K562 (cell line): Measurements from ENCODE around the gene SCART1. TPM values are rescaled to one million over a fixed set of nuclear protein-coding genes. Genes with fewer than 3 reads are reported as not detected.
A peak's percentile ranks its signal among the peaks of the same experiment; 100 is the strongest.

Experiments used
- ATAC-seq: fragments of 200-7000 bp; cut with Tn5 transposase; 3 replicates; pipeline ENCODE4 v1.9.1; 2020; ENCODE audit warnings: moderate library complexity
- BruUV-seq: library from RNA; stranded (reverse); fragments of 400-500 nt; replicated peaks from 2 replicates; lab custom pipeline; 2021; lab: Mats Ljungman, UMichigan
- CTCF ChIA-PET: fragments of 300-600 bp; formaldehyde crosslinking; extraction: SDS; loops from one replicate; lab custom pipeline; 2021; ENCODE audit warnings: low intra/inter-chr PET ratio; lab: Yijun Ruan, JAX
- POLR2A ChIA-PET: fragments of 300-600, 350-650 bp; sonication (Branson Sonifier 250); formaldehyde crosslinking; extraction: SDS; loops from one replicate; lab custom pipeline; 2021; ENCODE audit warnings: antibody characterized with exemption, inconsistent platforms; lab: Yijun Ruan, JAX
- DNase-seq, 4 experiments: peaks; one replicate each; pipeline versions ENCODE4 v3.0.0 to v3.0.0-alpha.2; 2011 to 2018; ENCODE audit warnings: low spot score in 3 of 4, mixed read lengths in 3 of 4; ENCODE audit errors: extremely low read depth in 1 of 4
- FAIRE-seq: peaks from 2 replicates; lab custom pipeline; 2011; peaks lifted over from hg19 to GRCh38; lab: Jason Lieb, UNC
- H2AFZ ChIP-seq: 2 replicates; pipeline ENCODE4 v1.6.0; 2011; ENCODE audit warnings: low read depth, low read length, control low read depth, inconsistent platforms
- H3K27ac ChIP-seq: fragments of 200-600 bp; 3 replicates; pipeline ENCODE4 v1.8.0; 2011; ENCODE audit warnings: low read depth, mild to moderate bottlenecking, control low read depth, inconsistent platforms, low read length, moderate library complexity, mixed read lengths; ENCODE audit errors: extremely low read depth
- H3K27me3 ChIP-seq, 2 experiments: fragments of 300-600 bp in 1 of 2; 2 replicates in 1 of 2; 3 replicates in 1 of 2; pipeline versions ENCODE4 v1.6.0 to v1.8.0; 2011; ENCODE audit warnings: inconsistent platforms in 2 of 2, low read length in 2 of 2, mild to moderate bottlenecking in 1 of 2, mixed read lengths in 1 of 2, moderate library complexity in 1 of 2; ENCODE audit not compliant: control insufficient read depth in 2 of 2, insufficient read depth in 2 of 2
- H3K36me3 ChIP-seq: fragments of 300-600 bp; 3 replicates; pipeline ENCODE4 v1.8.0; 2011; ENCODE audit warnings: mild to moderate bottlenecking, low read length, inconsistent platforms; ENCODE audit not compliant: control insufficient read depth, insufficient read depth
- H3K4me1 ChIP-seq, 2 experiments: fragments of 200-600 bp in 1 of 2; replicated peaks in 1 of 2; 2 replicates in 1 of 2; 3 replicates in 1 of 2; pipeline versions ENCODE4 v1.5.1 to v1.8.0; 2011; ENCODE audit warnings: inconsistent platforms in 2 of 2, low read length in 2 of 2, mild to moderate bottlenecking in 1 of 2, mixed read lengths in 1 of 2, moderate library complexity in 1 of 2; ENCODE audit not compliant: control insufficient read depth in 2 of 2, insufficient read depth in 2 of 2
- H3K4me2 ChIP-seq: 2 replicates; pipeline ENCODE4 v1.6.1; 2011; ENCODE audit warnings: low read length, control low read depth, inconsistent platforms, mixed read lengths; ENCODE audit not compliant: insufficient read depth
- H3K4me3 ChIP-seq: fragments of 200-600 bp; sonication (generic), shearing (Covaris generic); 2 replicates; pipeline ENCODE4 v1.5.1; 2016; ENCODE audit warnings: control low read depth, inconsistent platforms
- H3K79me2 ChIP-seq: fragments of 200-600 bp; 3 replicates; pipeline ENCODE4 v1.8.0; 2011; ENCODE audit warnings: low read length, inconsistent platforms; ENCODE audit not compliant: control insufficient read depth, insufficient read depth
- H3K9ac ChIP-seq, 2 experiments: 2 replicates each; pipeline versions ENCODE4 v1.6.0 to v1.6.1; 2011; ENCODE audit warnings: low read depth in 2 of 2, low read length in 2 of 2, control low read depth in 1 of 2, inconsistent platforms in 1 of 2, mild to moderate bottlenecking in 1 of 2, mixed read lengths in 1 of 2; ENCODE audit not compliant: insufficient read depth in 1 of 2
- H3K9me1 ChIP-seq: one replicate; pipeline ENCODE4 v1.6.0; 2011; ENCODE audit warnings: inconsistent platforms, mild to moderate bottlenecking, low read length, moderate library complexity; ENCODE audit not compliant: control insufficient read depth, insufficient read depth
- H3K9me3 ChIP-seq: replicated peaks from 2 replicates; pipeline ENCODE4 v1.5.1; 2011; ENCODE audit warnings: low read depth, low read length, inconsistent platforms; ENCODE audit not compliant: control insufficient read depth, insufficient read depth
- H4K20me1 ChIP-seq: replicated peaks from 2 replicates; pipeline ENCODE4 v1.6.1; 2011; ENCODE audit warnings: low read length, inconsistent platforms, mixed read lengths; ENCODE audit not compliant: control insufficient read depth, insufficient read depth
- LEF1 ChIP-seq: fragments of 450-650 bp; IDR thresholded peaks from 2 replicates; pipeline ENCODE4 v1.6.1; 2016; ENCODE audit warnings: mild to moderate bottlenecking
- NR2C1 ChIP-seq, 2 experiments: fragments of 450-650 bp; IDR thresholded peaks; 2 replicates each; pipeline ENCODE4 v1.6.1; 2017; ENCODE audit warnings: mild to moderate bottlenecking in 2 of 2, antibody characterized with exemption in 1 of 2, inconsistent platforms in 1 of 2, missing compliant biosample characterization in 1 of 2, missing genetic modification characterization in 1 of 2
- RBFOX2 ChIP-seq: fragments of 200-400 bp; formaldehyde crosslinking; IDR thresholded peaks from 2 replicates; pipeline ENCODE4 v1.6.1; 2017; ENCODE audit warnings: low read depth, mild to moderate bottlenecking, low read length, moderate library complexity
- WGBS: fragments of 100-300 bp; shearing (Covaris generic); methylation state at CpG from one replicate; pipeline ENCODE4 v1.1.6; 2016; ENCODE audit warnings: low coverage, mixed read lengths; ENCODE audit not compliant: insufficient coverage; ENCODE audit errors: missing lambda C conversion rate; 5-methylcytosine and 5-hydroxymethylcytosine counted together
- in situ Hi-C: fragments of 300-500 bp; cut with MboI; formaldehyde crosslinking; loops from 4 replicates; pipeline ENCODE4 v1.15.0; 2018; ENCODE audit warnings: inconsistent platforms, mixed read lengths
- intact Hi-C: fragments of 100-400 bp; cut with micrococcal nuclease; formaldehyde crosslinking; loops from 2 replicates; pipeline ENCODE4 v1.14.2; 2022
- polyA plus RNA-seq, 8 experiments: library from polyadenylated mRNA; depleted of rRNA in 4 of 8; stranded (reverse) in 5 of 8; unstranded in 3 of 8; fragments of >200 nt; fragmentation: Nextera tagmentation in 2 of 8; fragmentation: Illumina TruSeq in 1 of 8; extraction: Ambion mirVana in 2 of 8; extraction: Trizol in 1 of 8; gene quantifications; 2 replicates each; pipeline versions ENCODE4 v1.2.1 to v1.2.3, GENCODE V29; 2011 to 2014; ENCODE audit warnings: inconsistent platforms in 1 of 8, missing spikeins in 1 of 8
- total RNA-seq, 7 experiments: library from RNA; depleted of rRNA in 6 of 7; stranded (reverse); fragments of >200 nt in 6 of 7; fragmentation: Illumina TruSeq in 2 of 7; extraction: Trizol in 2 of 7; gene quantifications; 2 replicates each; pipeline versions ENCODE4 v1.2.1 to v1.2.3, GENCODE V29; 2011 to 2021; ENCODE audit warnings: low replicate concordance in 1 of 7

SCART1 gene
- total and polyA plus RNA-seq, 9 of the 15 experiments (the other 6 are each of a cell fraction or from before 2014, with no cell fraction given), result 0.18 to 6.5 (median 4.5) TPM

DNA sequence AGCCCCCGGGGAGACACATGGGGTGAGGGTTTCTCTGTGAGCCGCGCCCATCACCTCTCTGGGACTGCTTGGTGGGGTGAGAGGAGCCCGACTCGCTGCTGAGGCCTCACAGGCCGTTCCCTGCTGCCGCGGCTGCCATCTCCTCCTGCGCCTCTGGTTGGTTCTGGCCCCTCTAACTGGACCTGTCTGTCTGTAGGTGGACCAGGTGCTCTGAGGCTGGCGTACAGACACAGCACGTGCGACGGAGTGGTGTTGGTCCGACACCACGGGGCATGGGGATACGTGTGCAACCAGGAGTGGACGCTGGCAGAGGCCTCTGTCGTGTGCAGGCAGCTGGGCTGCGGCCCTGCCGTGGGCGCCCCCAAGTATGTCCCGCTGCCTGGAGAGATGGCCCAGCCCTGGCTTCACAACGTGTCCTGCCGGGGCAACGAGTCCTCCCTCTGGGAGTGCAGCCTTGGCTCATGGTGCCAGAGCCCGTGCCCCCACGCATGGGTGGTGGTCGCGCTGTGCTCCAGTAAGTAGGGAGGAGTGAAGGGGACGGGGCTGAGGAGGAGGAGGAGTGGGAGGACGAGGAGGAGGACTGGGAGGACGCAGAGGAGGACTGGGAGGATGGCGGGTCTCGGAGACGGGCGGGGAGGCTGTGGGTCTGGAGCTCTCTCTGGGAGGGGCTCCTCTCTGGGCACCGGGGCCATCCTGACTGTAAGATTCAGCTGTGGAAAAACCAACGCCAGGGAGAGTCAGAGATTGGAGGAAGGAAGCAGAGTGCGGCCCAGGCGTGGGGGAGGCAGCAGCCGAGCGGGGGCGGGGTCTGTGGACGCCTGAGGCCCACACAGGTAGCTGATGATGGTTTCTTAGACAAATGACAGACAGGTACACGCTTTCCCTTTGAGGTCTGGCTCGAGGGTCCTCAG is 2.6 kb downstream of the SCART1 start (continued):
- TF ChIP-seq LEF1, result no peak

DNA sequence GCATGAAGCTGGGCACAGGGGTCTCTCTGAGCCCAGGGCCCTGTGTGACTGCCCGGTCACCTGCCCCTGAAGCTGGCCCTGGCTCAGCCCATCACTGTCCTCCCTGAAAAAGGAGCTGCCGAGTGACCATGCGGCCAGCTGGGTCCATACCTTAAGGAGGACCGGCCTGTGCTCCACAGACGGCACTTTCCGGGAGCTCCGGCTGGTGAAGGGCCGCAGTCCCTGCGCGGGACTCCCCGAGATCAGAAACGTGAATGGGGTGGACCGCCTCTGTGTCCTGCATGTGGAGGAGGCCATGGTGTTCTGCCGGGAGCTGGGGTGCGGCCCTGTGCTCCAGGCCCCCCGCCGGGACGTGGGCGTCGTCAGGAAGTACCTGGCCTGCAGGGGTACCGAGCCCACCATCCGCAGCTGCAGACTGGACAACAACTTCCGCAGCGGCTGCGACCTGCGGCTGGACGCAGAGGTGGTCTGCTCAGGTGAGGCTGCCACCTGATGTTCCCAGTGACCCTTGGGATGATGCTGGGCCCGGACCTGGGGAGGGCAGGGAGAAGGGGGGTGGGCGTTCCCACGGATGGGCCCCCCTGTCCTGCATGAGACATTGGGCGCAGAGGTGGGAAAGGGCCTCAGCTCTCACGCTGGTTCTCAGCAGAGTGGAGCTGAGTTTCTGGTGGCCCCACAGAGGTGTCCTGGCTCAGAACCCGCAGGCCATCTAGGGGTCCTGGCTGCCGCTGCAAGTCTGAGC is 3.5 kb downstream of the SCART1 start:
- Histone ChIP-seq H3K4me2 (no peak overlapping the region), H3K79me2 (no peaks in the 10 kb centered on the region; the same call in 2 of the 3 replicates), H4K20me1 (no peaks in the 10 kb centered on the region), H3K4me1 (peaks cover 0 to 37% of the 10 kb centered on the region in 2 experiments; a peak in 2 of 5 replicates), H3K4me3 (no peak overlapping the region), H3K9me1 (no peaks in the 10 kb centered on the region), H3K36me3 (no peaks in the 10 kb centered on the region), H3K9ac (peak overlapping the region in 1 of 2 experiments; percentile 9; a peak in 1 of 4 replicates), H3K27me3 (peaks cover 0 to 40% of the 10 kb centered on the region in 2 experiments; a peak in 2 of 5 replicates), H3K27ac (no peak overlapping the region), H2AFZ (no peak overlapping the region), H3K9me3 (no peaks in the 10 kb centered on the region)
- POLR2A ChIA-PET, result interaction anchor here (0.6 to 1.3 kb wide), 4 partner anchors 8 to 404 kb away, joined by 3 to 4 read pairs (median 3); no protein-coding TSS in a partner anchor
- intact Hi-C loops, result no loop called here
- in situ Hi-C loops, result no loop called here
- CTCF ChIA-PET, result no interaction called here
- no peak for DNase-seq
- no peak for ATAC-seq
- no peak for TF ChIP-seq NR2C1 (IDR thresholded peaks at IDR 0.05)
- no peak for TF ChIP-seq NR2C1 (tag; IDR thresholded peaks at IDR 0.05)
- 0 out of 2 replicates have a peak, but pooled peaks have one; percentile 5 for TF ChIP-seq RBFOX2
- no TSS peak for BruUV-seq
- no peak for FAIRE-seq
- WGBS, result 24% methylated on average over 29 of the region's 34 CpGs
